ENCODE results near the gene DPP6. TPM values are rescaled to one million over a fixed set of nuclear protein-coding genes. Genes with fewer than 3 reads are reported as not detected.
"Not testable (repeated sequence)": the region's sequence is repeated elsewhere in the genome, so short reads cannot be mapped to it uniquely, and the experiment has no call there.

Gene DPP6
- total RNA-seq, 1 donor from 2014 or later = 0.48 TPM

DNA sequence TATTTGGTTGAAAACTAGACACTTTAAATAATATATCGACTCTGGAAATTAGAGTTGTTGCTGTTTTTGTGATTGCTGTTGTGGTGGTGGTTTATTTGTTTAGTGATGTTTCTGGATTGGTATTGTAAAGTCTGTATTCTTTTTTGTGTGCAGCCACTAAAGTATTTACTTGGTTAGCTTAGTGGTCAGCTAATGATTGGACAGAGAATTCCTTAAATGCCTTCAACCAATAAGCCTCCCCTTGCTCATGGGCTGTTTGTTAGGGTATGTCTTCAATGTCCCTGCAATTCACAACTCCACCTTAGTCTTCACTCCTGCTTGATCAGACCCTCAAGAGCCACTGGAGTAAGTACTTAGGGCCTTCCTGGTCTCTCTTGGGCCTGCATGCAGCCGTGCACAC is 879.7 kb downstream of the DPP6 start:
- peaks cover 14% of the 10 kb centered on the region for H3K9me3 Mint-ChIP-seq (ENCODE audit: unreplicated experiment)
- H3K9ac ChIP-seq (ENCODE audit: low read length) = no peak overlapping the region
- no peak overlapping the region for H3K27ac Mint-ChIP-seq (ENCODE audit: unreplicated experiment)
- no peak overlapping the region for H3K27ac ChIP-seq (ENCODE audit: low read depth, low read length)
- H3K4me1 ChIP-seq (ENCODE audit: insufficient read depth, low read length) = no peaks in the 10 kb centered on the region
- no peaks in the 10 kb centered on the region for H3K36me3 ChIP-seq (ENCODE audit: insufficient read depth, low read length)
- H4K20me1 ChIP-seq (ENCODE audit: insufficient read depth, low read length) = no peaks in the 10 kb centered on the region
- H3K9me3 ChIP-seq (ENCODE audit: insufficient read depth, low read depth, low read length) = peaks cover 3% of the 10 kb centered on the region
- no peak overlapping the region for H3K4me2 ChIP-seq (ENCODE audit: low read length)
- H3K27me3 Mint-ChIP-seq (ENCODE audit: low read depth, unreplicated experiment) = peaks cover 23% of the 10 kb centered on the region
- H2AFZ ChIP-seq (ENCODE audit: low read depth, low read length) = no peak overlapping the region
- TF ChIP-seq, protein P1, sequence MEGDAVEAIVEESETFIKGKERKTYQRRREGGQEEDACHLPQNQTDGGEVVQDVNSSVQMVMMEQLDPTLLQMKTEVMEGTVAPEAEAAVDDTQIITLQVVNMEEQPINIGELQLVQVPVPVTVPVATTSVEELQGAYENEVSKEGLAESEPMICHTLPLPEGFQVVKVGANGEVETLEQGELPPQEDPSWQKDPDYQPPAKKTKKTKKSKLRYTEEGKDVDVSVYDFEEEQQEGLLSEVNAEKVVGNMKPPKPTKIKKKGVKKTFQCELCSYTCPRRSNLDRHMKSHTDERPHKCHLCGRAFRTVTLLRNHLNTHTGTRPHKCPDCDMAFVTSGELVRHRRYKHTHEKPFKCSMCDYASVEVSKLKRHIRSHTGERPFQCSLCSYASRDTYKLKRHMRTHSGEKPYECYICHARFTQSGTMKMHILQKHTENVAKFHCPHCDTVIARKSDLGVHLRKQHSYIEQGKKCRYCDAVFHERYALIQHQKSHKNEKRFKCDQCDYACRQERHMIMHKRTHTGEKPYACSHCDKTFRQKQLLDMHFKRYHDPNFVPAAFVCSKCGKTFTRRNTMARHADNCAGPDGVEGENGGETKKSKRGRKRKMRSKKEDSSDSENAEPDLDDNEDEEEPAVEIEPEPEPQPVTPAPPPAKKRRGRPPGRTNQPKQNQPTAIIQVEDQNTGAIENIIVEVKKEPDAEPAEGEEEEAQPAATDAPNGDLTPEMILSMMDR (IDR thresholded peaks at IDR 0.05; ENCODE audit: insufficient read depth, low read depth, low read length) = no peak
- TF ChIP-seq EZH2 (IDR thresholded peaks at IDR 0.05; ENCODE audit: insufficient read depth, low read length) = no peak
- H3K4me3 Mint-ChIP-seq (ENCODE audit: unreplicated experiment) = no peak overlapping the region
- DNase-seq (ENCODE audit: low read depth) = peak; percentile 53
- FAIRE-seq = no peak
- H3K27me3 ChIP-seq (ENCODE audit: insufficient read depth, low read length) = no peaks in the 10 kb centered on the region
- no peaks in the 10 kb centered on the region for H3K79me2 ChIP-seq (ENCODE audit: insufficient read depth, low read length)
- no peak overlapping the region for H3K4me3 ChIP-seq (ENCODE audit: insufficient read depth, low read depth, low read length)
- H3K36me3 Mint-ChIP-seq (ENCODE audit: low read depth, unreplicated experiment) = peaks cover 2% of the 10 kb centered on the region
- peaks cover 8% of the 10 kb centered on the region for H3K4me1 Mint-ChIP-seq (ENCODE audit: low read depth, unreplicated experiment)

DNA sequence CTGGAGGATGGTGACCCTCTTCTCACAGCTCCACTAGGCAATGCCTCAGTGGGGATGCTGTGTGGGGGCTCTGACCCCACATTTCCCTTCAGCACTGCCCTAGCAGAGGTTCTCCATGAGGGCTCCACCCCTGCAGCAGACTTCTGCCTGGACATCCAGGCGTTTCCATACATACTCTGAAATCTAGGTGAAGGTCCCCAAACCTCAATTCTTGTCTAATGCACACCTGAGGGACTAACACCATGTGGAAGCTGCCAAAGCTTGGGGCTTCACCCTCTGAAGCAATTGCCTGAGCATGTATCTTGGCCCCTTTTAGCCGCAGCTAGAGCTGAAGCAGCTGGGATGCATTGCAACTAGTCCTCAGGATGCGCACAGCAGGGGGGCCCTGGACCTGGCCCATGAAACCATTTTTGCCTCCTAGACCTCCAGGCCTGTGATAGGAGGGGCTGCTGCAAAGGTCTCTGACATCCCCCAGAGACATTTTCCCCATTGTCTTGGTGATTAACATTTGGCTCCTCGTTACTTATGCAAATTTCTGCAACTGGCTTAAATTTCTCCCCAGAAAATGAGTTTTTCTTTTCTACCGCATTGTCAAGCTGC is 882.3 kb downstream of the DPP6 start:
- not testable (repeated sequence) for H3K4me1 ChIP-seq (ENCODE audit: insufficient read depth, low read length); DNase-seq (ENCODE audit: low read depth); H3K36me3 ChIP-seq (ENCODE audit: insufficient read depth, low read length); H4K20me1 ChIP-seq (ENCODE audit: insufficient read depth, low read length); H3K9me3 ChIP-seq (ENCODE audit: insufficient read depth, low read depth, low read length); H3K9ac ChIP-seq (ENCODE audit: low read length); H3K36me3 Mint-ChIP-seq (ENCODE audit: low read depth, unreplicated experiment); H3K27me3 ChIP-seq (ENCODE audit: insufficient read depth, low read length); H3K27ac ChIP-seq (ENCODE audit: low read depth, low read length); H3K27ac Mint-ChIP-seq (ENCODE audit: unreplicated experiment); H3K4me3 Mint-ChIP-seq (ENCODE audit: unreplicated experiment); H3K79me2 ChIP-seq (ENCODE audit: insufficient read depth, low read length); H3K4me1 Mint-ChIP-seq (ENCODE audit: low read depth, unreplicated experiment); H2AFZ ChIP-seq (ENCODE audit: low read depth, low read length); FAIRE-seq; H3K4me3 ChIP-seq (ENCODE audit: insufficient read depth, low read depth, low read length); H3K4me2 ChIP-seq (ENCODE audit: low read length)
- Mint-ChIP-seq H3K27me3 (ENCODE audit: low read depth, unreplicated experiment) (peaks cover 13% of the 10 kb centered on the region), H3K9me3 (ENCODE audit: unreplicated experiment) (peaks cover 14% of the 10 kb centered on the region)

DNA sequence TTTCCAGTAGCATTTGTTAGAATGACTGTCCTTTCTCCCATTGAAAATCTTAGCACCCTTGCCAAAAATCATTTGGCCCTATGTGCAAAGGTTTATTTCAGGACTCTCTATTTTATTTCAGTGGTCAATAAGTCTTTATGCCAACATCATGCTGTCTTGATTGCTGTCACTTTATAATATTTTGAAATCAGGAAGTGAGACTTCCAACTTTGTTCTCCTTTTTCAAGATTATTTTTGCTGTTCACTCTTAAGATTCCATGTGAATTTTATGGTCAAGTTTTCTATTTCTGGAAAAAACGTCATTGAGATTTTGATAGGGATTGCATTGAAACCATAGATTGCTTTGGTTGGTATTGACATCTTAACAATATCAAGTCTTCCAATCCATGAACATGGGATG is 885.6 kb downstream of the DPP6 start:
- Histone ChIP-seq H3K79me2 (ENCODE audit: insufficient read depth, low read length) (no peaks in the 10 kb centered on the region), H3K27me3 (ENCODE audit: insufficient read depth, low read length) (no peaks in the 10 kb centered on the region), H3K27ac (ENCODE audit: low read depth, low read length) (no peak overlapping the region), H3K4me1 (ENCODE audit: insufficient read depth, low read length) (no peaks in the 10 kb centered on the region), H3K9ac (ENCODE audit: low read length) (no peak overlapping the region), H3K36me3 (ENCODE audit: insufficient read depth, low read length) (no peaks in the 10 kb centered on the region), H3K4me2 (ENCODE audit: low read length) (no peak overlapping the region), H2AFZ (ENCODE audit: low read depth, low read length) (no peak overlapping the region), H4K20me1 (ENCODE audit: insufficient read depth, low read length) (no peaks in the 10 kb centered on the region), H3K4me3 (ENCODE audit: insufficient read depth, low read depth, low read length) (no peak overlapping the region), H3K9me3 (ENCODE audit: insufficient read depth, low read depth, low read length) (peaks cover 3% of the 10 kb centered on the region)
- Mint-ChIP-seq H3K4me3 (ENCODE audit: unreplicated experiment) (no peak overlapping the region), H3K36me3 (ENCODE audit: low read depth, unreplicated experiment) (peaks cover 7% of the 10 kb centered on the region), H3K27ac (ENCODE audit: unreplicated experiment) (no peak overlapping the region), H3K27me3 (ENCODE audit: low read depth, unreplicated experiment) (peaks cover 4% of the 10 kb centered on the region), H3K9me3 (ENCODE audit: unreplicated experiment) (peaks cover 16% of the 10 kb centered on the region), H3K4me1 (ENCODE audit: low read depth, unreplicated experiment) (no peaks in the 10 kb centered on the region)
- DNase-seq (ENCODE audit: low read depth) (no peak), FAIRE-seq (no peak)
- TF ChIP-seq, protein P1 (IDR thresholded peaks at IDR 0.05; ENCODE audit: insufficient read depth, low read depth, low read length) = no peak
- TF ChIP-seq EZH2 (IDR thresholded peaks at IDR 0.05; ENCODE audit: insufficient read depth, low read length) = no peak
